ENCODE results near the gene ENTPD8. TPM values are rescaled to one million over a fixed set of nuclear protein-coding genes. Genes with fewer than 3 reads are reported as not detected.

Gene ENTPD8
- not detected in 2 replicates for total RNA-seq

DNA sequence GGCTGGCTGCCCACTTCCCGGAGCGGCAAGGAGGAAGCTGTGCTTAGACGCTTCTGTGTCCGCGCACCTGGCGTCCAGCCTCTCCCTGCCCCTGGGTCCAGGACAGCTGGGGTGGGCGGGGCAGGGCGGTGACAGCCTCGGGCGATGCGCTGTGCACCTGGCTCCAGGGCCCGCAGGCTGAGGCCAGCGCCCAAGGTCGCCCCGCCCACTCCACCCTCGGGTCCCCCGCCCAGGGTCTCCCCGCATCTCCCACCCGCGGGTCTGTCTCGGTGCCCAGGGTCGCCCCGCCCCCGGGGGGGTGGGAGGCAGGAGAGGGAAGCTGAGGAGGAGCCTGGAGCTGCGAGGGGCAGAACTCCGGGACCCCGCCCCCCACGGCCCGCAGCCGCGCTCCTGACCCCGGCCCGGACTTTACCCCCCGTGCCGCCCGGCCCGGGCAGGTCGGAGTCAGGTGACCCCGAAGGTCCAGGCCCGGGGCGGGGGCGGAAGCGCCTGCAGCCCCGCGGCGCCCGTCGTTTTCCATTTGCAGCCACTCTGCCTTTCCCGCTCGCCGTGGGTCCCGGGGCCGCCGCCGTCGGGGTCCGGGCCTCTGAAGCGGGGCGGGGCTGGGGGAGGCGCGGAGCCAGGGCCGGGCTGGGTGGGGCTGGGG lies at the start of gene ENTPD8:
TSS of gene ENTPD8 (minus strand) at position 69 of the 646 bp plus-strand sequence. CDS start 3,072 bp downstream, outside the sequence.

DNA sequence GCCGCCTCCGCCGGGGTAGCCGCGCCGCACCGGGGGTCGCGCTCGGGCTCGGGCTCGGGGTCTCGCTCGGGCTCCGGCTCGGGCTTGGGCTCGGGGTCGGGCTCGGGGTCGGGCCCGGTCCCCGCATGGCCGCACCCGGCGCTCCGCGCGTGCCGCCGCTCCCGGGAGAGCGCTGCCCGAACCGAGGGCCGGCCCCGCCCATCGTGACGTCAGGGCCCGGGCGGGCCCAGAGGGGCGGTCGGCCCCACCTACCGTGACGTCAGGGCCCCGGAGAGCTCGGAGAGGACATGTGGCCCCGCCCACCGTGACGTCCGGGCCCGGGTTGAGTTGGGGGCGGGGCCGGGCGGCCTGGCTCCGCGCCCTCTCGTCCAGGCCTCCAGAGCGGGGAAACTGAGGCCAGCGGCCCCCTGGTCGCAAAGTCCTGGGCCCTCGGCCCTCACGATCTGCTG lies 18.0 kb upstream of the ENTPD8 start, which contains the start of gene NSMF:
TSS of gene NSMF (minus strand) at position 183 of the 449 bp plus-strand sequence. CDS start 232 bp downstream, outside the sequence.

DNA sequence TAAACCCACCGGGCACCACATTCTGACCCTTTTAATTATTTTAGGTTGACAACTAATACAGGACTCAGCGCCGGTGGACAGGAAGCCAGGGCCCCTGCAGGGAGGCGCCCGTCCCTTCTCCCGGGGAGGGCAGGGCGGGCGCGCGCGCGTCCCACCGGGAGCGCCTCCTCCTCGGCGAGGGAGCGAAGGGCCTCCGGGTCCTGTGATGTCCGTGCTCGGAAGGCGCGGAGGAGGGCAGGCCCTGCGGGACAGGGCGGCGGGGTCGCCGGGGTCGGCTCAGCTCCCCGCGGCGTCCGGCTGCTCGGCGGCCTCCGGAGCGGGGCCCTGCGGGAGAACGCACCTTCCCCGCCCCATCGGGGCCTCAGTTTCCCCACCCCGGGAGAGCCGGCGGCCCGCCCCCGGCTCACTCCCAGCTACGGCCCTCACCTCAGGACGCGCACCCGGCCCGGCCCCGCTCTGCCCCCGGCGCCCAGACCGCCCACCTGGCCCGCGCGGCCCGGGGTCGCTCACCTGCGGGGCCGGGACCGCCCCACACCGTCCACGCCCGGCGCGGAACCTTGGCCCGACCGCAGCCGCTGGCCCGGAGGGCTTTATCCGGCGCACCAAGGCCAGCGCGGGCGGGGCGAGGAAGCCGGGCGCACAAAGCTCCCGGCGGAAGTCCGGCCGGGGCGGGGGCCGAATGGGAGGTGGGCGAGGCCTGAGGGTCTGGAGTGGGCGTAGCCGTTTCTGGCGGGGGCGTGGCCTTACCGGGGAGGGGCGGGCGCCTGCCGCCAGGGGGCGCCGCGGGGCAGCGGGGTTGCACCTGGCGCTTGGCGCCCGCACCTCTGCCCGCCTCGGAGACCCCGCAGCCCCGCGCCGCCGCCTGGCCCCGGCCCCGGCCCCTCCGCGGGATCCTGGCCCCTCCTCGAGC lies 18.3 kb downstream of the ENTPD8 start, which contains the start of the genes EXD3 and NOXA1:
TSS of gene EXD3 (minus strand) at position 559 of the 910 bp plus-strand sequence. CDS start 27,805 bp downstream, outside the sequence.
TSS of gene NOXA1 (plus strand) at position 790 of the 910 bp plus-strand sequence. CDS start 137 bp downstream, outside the sequence.

Other genes starting within 250 kb of the ENTPD8 start
- 5.4 and 6.1 TPM in 2 replicates for gene TPRN, start 240.6 kb downstream of the ENTPD8 start, total RNA-seq
- 29.0 and 29.4 TPM in 2 replicates for gene TMEM203, start 235.7 kb downstream of the ENTPD8 start, total RNA-seq
- gene NDOR1, start 235.7 kb downstream of the ENTPD8 start, total RNA-seq: 4.0 and 4.1 TPM in 2 replicates
- 0.39 TPM in 1 of 2 replicates, not detected in the other for gene RNF208, start 219.1 kb downstream of the ENTPD8 start, total RNA-seq
- gene CYSRT1, start 216.2 kb downstream of the ENTPD8 start, total RNA-seq: 0.52 and 0.76 TPM in 2 replicates
- not detected in 2 replicates for gene RNF224, start 213.9 kb downstream of the ENTPD8 start, total RNA-seq
- not detected in 2 replicates for gene SLC34A3, start 210.5 kb downstream of the ENTPD8 start, total RNA-seq
- gene TUBB4B, start 200.1 kb downstream of the ENTPD8 start, total RNA-seq: 114 and 130 TPM in 2 replicates
- not detected in 2 replicates for gene STPG3, start 190.1 kb downstream of the ENTPD8 start, total RNA-seq
- gene NELFB, start 186.0 kb downstream of the ENTPD8 start, total RNA-seq: 37.6 and 40.1 TPM in 2 replicates
- gene TOR4A, start 163.6 kb downstream of the ENTPD8 start, total RNA-seq: 8.6 and 13.4 TPM in 2 replicates
- gene NRARP, start 139.1 kb downstream of the ENTPD8 start, total RNA-seq: 0.13 and 0.22 TPM in 2 replicates
- 6.3 and 7.6 TPM in 2 replicates for gene EXD3, start 18.2 kb downstream of the ENTPD8 start, total RNA-seq
- 0.39 and 0.65 TPM in 2 replicates for gene NOXA1, start 18.0 kb downstream of the ENTPD8 start, total RNA-seq
- 22.7 and 27.0 TPM in 2 replicates for gene NSMF, start 18.0 kb upstream of the ENTPD8 start, total RNA-seq
- gene PNPLA7, start 109.0 kb upstream of the ENTPD8 start, total RNA-seq: 2.6 and 3.0 TPM in 2 replicates
- 21.1 and 25.3 TPM in 2 replicates for gene MRPL41, start 110.5 kb upstream of the ENTPD8 start, total RNA-seq
- 13.1 and 15.7 TPM in 2 replicates for gene DPH7, start 137.6 kb upstream of the ENTPD8 start, total RNA-seq
- 8.1 and 8.8 TPM in 2 replicates for gene ZMYND19, start 149.2 kb upstream of the ENTPD8 start, total RNA-seq
- 11.9 and 16.9 TPM in 2 replicates for gene ARRDC1, start 164.3 kb upstream of the ENTPD8 start, total RNA-seq
- 34.9 and 41.6 TPM in 2 replicates for gene EHMT1, start 177.6 kb upstream of the ENTPD8 start, total RNA-seq

All from articular chondrocyte of knee joint (primary cell).